Activated gamma-delta T cell treated with Interleukin-2 at 50 U/mL for 16 hours (primary cell): ENCODE data around the gene LBHD2.
A peak's percentile ranks its signal among the peaks of the same experiment; 100 is the strongest.
"Not testable (repeated sequence)": the region's sequence is repeated elsewhere in the genome, so short reads cannot be mapped to it uniquely, and the experiment has no call there.

Experiments used
- DNase-seq: peaks from one replicate; pipeline ENCODE4 v3.0.0-alpha.2; 2020

Gene LBHD2

DNA sequence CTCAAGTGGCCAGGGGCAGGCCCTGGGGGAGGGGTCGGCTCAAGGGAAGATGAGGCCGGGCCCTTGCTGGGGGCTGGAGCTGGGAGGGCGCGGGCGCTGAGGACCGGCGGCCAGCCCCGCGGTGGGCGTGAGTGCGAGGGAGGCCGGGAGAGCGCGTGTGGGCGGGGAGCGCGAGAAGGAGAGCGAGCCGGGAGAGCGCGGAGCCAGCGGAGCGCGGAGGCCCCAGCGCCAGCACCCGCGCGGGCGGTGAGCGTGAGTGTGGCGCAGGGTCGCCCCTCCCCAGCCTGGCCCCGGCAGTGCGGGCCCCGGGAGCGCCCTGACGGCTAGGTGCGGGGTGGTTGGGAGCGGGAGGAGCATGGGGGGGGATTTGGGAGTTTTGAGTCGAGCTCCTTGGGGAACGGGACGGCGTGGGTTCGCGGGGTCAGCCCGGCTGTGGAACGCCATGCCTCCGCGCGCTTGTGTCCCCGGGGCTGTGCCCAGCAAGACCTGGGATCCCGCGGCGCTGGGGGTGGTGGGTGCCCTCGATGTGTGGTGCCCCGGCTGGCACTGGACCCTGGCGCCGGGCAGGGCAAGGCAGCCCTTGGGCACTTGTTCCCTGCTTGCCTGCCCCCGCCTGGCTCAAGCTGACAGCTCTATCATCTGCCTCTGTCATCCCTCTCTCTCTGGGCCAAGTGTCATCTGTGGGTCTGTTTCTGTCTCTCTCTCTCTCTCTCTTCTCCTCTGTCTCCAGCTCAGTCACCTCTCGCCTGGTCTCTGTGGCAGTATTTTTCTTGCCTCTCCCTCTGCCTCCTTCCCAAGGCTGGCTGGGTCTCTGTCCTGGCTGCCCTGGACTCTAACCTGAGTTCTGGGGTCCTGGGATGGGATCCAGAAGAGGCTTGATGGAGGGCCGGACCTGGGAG, at the start of gene LBHD2:
Gene LBHD2 (plus strand): TSS at position 190 of the 899 bp plus-strand sequence. CDS start 1,803 bp downstream, outside the sequence.
- no peak for DNase-seq

DNA sequence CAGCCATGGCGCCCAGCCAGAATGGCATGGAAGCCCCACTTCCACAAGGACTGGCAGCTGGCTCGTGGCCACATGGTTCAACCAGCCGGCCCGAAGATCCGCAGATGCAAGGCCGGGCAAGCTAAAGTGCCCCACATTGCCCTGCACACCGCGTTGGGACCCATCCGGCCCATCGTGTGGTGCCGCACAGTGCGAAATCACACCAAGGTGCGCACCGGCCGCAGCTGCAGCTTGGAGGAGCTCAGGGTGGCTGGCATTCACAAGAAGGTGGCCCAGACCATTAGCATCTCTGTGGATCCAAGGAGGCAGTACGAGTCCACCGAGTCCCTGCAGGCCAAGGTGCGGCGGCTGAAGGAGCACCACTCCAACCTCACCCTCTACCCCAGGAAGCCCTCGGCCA, 42.5 kb upstream of the LBHD2 start:
- DNase-seq, result no peak

DNA sequence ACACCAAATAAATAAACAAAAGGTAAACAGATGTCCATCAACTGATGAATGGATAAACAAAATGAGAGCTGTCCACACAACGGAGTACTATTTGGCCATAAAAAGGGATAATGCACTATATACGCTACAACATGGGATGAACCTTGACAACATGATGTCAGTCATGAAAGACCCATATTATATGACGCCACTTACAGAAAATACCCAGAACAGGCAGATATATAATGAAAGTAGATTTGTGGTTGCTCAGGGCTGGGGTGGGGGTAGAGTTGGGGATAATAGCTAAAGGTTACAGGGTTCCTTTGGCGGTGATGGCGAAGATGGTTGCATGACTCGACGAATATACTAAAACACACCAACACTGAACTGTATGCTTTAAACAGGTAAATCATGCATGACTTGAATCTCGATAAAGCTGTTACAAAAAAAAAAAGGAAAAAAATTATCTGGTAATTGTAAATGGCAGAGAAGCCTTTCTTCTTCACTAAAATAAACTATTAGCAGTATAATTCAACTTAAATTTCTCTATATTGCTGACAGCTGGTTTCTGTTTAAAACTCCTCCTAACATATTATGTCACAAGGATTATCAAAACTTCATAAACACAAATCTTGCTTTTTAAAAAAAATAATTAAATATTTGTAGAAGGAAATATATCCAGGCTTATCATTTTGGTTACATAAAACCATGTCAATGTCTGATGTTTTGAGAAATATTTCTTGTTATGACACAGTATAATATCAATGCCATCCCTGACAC, 40.6 kb upstream of the LBHD2 start:
- no peak for DNase-seq

DNA sequence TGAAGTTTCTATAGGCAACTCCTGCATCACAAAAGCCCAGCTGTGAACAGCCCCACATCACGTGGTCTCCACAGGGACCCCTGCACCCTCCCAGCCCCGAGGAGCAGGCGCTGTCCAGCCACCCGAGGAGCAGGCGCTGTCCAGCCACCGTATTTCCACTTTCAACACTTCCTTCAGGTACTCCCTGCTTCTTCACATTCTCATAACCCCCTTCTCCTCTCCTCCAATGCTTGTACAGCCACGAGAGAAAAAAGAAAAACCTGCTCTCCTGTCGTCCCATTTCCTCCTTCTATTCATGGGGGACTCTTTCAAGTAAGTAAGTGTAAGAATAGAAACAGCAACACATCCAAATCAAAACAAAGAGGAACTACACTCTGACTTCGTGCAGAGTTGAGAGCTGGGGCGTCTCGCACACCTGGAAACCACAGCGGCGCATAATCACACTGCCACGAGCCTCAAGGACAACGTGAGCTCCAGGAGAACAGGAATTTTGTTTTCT, 38.6 kb upstream of the LBHD2 start:
- DNase-seq, result no peak

DNA sequence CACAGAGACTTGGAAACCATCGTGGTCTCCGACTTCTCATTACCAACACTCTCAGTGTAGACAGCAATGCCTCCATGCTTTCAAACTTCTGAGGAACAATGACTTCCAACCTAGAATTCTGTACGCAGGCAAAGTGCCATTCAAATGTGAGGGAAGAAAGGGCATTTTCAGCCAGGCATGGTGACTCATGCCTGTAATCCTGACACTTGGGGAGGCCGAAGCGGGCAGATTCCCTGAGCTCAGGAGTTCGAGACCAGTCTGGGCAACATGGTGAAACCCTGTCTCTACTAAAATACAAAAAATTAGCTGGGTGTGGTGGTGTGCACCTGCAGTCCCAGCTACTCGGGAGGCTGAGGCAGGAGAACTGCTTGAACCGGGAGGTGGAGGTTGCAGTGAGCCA, 36.6 kb upstream of the LBHD2 start:
- DNase-seq, result not testable (repeated sequence)

DNA sequence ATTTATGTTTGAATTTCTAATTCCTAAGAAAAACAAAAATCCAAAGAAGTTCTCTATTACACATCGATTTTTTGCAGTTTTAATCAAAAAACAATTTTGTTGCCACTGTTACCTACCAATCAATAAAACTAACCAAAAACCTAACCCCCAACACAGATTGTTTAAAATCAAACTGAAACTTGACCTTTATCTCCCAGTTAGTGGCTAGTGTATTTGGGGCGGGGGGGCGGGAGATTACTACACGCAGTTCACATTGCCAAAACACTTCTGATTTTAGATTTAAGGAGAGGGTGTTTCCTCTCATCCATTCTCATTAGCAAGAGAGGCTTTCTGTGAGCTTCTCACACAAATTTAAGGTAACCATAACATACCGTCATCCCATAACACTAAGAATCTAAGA, 33.1 kb upstream of the LBHD2 start:
- DNase-seq, result no peak

DNA sequence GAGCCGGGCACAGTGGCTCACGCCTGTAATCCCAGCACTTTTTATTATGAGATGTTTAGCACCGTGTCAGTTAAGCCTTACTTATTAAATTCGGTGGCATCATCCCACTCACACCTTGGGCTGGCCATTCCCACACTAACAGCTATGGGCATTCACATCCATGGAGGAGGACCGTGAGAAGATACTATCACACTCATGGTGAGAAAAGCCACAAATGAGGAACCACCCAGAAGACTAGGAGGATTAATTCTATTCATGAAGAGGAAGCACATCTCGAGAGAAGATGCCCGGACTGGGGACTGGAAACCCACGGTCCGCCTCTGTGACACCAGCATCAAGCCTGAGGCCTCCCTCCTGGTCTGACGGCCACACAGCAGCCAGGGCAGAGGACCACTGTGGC, 31.6 kb upstream of the LBHD2 start:
- DNase-seq, result no peak

DNA sequence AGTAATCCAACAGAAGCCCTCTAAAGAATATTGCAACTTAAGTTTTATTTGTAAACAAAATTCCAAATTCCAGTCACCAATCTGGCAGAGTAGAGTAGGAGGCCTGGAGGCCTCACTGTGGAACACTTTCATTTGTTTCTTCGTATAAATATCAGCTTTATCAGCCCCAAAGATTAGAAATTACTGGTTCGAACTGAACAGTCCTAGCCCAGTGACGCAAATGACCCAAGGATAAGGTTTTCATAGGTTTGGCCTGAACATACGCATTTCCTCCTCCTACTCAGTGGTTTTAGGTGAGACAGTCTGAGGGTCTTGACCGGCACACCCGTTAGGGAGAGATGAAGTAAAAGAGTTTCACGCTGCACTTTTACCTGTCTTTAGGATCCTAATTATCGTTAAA, 28.3 kb upstream of the LBHD2 start:
- no peak for DNase-seq

DNA sequence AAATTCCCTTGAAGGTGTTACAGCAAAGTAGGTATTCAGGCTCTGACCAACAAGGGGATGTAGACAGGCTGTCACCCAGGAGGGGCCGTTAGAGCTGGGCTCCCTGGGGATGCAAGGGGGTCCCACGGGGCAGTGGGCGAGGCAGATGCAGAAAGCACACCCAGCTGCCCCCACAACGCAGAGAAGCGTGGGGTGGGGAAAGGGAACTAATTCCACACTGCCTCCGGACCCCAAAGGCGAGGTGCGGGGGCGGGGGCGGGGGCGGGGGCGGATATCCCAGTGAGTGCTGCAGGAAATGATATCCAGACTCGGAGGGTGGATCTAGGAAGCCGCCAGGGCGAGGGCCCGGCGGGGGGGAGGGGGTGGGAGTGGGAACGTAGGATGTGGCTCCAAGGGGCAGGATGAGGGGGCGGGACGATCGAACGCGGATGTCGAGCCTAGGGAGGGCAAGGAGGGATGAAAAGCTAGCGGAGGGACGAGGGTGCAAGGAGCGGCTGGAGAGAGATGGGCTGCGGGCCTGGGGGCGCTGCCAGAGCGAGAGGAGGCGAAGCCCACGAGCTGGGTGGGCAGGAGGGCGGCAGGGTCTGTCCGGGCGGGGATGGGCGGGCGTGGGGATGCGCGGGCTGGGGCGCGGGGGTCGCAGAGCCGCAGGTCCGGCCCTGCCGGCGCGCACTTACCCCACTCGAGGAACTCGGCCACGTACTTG, 27.5 kb upstream of the LBHD2 start:
- no peak for DNase-seq

DNA sequence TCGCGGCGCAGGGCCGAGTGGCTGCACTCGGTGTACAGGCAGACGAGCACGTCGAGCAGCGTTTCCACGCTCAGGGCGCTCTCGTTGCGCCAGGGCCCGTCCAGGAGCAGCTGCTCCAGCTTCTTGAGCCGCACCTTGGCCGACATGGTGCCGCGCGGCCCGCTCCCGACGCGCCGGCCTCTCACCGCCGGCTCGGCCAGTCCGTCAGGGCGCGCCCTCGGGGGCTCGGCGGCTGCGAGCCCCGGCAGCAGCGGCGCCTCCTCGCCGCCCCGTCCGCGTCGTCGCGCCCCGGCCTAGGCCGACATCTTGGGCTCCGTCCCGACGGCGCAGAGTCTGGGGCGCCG, 27.0 kb upstream of the LBHD2 start:
- no peak for DNase-seq

DNA sequence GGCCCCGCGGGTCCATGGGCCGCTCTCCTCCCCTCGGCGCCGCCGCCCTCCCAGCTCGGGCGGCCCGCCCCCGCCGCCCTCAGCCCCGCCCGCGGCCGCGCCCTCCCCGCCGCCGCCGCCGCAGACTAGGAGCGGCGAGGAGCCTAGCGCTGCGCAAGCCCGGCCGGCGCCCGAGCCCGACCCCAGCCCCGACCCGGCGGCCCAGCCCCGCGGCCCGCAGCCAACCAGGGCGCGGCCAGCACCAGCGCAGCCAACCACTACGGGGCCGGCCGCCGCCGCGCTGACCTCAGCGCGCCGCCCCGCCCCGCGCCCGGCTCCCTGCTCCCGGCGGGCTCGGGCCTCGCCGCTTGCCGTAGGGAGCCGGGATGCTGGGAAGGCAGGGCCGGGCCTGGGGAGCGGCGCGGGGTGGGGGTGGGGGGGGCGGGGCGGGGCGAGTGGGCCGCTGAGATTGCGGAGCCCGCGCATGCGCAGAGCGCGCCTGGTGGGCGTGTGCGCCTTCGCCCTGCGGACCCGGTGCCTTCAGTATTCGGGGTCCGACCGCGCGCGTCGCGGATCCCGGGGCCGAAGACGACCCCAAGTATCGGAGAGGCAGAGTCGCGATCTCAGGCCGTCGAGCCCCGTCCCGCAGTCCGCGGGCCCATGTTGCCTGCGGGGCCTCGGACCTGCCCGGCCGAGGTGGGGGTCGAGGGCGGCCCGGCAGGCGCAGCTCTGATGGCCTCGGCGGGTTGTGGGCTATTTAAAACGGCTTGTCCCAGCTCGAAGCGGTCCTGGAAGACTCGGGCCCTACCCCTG, 26.4 kb upstream of the LBHD2 start, which contains the start of gene CDC42BPB:
Gene CDC42BPB (minus strand): TSS at position 178 of the 792 bp plus-strand sequence. CDS start 376 bp downstream, outside the sequence.
- peak; percentile 30 for DNase-seq

DNA sequence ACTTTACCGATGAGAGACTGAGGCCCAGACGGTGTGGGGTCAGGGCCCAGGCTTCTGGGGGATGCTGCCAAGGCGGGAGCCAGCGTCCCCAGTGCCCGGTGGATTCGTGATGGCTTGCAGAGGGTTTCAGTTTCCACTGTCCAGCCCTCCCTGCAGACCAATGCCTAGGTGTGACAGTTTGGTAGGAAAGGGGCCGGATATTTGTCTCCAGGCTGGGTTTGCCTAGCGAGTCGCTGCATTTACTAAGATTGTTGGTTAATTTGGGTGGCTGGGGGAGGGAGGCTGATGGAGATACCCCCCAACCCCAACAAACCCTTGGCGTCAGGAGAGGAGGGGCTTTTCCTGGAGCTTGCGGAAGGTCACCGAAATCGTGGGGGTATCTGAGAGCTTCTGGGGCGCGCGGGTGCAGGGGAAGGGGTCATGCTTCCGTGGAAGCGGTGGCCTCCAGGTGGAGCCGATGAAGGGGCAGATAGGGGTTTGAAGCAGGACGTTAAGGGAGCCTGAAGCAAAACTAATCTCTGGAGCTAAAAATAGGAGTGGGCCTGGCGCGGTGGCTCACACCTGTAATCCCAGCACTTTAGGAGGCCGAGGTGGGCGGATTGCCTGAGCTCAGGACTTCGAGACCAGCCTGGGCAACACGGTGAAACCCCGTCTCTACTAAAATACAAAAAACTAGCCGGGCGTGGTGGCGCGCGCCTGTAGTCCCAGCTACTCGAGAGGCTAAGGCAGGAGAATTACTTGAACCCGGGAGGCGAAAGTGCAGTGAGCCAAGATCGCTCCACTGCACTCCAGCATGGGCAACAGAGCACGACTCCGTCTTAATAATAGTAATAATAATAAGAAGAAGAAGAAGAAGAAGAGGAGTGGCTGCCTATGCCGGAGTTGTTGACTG, 25.6 kb upstream of the LBHD2 start:
- no peak for DNase-seq

DNA sequence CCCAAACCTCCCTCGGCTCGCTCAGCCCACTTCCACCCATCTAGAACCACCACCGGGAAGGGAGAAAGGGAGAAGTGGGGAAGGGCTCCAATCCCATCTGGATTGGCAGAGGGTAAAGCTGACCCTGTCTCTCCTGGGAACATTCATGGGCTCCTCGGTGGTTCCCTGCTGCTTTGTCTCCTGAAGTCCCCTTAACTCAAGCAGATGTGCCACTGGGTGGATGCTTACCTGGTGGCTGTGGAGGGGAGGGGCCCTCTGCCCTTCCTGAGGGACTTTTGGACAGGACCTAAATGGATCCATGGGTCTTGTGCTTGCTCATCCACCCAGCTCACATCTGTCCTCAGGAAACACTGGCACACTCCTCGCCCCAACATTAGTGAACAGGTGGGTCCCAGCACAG, 24.5 kb upstream of the LBHD2 start:
- DNase-seq, result no peak

DNA sequence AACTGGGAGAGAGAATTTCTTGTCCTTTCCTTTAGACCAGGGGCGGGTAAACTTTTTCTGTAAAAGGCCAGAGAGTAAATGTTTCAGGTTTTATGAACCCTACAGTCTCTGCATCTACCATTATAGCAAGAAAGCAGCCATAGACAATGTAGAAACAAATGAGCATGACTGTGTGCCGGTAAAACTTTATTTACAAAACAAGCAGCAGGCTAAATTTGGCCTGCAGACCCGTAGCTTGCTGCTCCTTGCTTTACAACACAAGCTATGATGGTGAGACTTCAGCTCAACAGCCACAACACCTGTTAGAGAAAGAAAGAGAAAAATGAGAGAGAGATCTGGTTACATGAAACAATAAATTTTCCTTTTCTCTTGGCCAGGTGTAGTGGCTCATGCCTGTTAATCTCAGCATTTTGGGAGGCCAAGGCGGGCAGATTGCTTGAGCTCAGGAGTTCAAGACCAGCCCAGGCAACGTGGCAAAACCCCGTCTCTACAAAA, 22.5 kb upstream of the LBHD2 start:
- no peak for DNase-seq

DNA sequence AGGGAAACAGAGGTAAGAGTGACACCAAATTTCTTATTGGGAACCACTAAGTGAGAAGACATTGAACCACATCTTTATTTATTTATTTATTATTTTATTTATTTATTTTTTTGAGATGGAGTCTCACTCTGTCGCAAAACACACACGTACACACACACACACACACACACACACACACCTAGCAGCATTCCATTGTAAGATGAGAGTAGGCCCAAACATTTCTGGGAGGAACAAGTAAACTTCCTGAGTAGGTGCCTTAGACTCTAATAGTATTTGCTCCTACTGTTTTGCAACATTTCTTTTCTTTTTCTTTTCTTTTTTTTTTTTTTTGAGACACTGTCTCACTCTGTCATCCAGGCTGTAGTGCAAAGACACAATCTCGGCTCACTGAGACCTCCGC, 19.6 kb upstream of the LBHD2 start:
- DNase-seq, result no peak

DNA sequence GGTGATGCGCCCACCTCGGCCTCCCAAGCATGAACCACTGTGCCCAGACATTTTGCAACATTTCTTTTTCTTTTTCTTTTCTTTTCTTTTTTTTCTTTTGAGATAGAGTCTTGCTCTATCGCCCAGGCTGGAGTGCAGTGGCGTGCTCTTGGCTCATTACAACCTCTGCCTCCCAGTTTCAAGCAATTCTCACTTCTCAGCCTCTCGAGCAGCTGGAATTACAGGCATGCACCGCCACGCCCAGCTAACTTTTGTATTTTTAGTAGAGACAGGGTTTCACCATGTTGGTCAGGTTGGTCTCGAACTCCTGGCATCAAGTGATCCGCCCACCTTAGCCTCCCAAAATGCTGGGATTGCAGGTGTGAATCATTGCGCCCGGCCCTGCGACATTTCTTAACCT, 19.0 kb upstream of the LBHD2 start:
- no peak for DNase-seq

DNA sequence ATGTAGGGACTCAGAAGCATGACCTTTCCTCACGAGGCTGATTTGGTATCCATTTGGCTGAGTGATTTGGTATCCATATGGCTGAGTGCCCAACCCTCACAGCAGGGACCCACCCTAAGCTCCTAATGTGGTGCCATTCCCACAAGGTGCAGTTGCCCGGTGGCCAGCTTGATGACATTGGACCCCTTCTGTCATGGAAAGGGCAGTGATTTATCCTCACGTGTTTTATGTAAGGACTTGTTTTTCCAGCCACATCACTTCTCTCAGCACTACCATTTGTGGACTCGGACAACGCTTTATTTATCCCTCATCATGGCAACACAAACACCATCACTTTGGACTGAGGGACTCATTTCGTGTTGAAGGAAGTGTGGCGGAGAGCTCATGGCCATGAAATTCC, 18.1 kb upstream of the LBHD2 start:
- no peak for DNase-seq

DNA sequence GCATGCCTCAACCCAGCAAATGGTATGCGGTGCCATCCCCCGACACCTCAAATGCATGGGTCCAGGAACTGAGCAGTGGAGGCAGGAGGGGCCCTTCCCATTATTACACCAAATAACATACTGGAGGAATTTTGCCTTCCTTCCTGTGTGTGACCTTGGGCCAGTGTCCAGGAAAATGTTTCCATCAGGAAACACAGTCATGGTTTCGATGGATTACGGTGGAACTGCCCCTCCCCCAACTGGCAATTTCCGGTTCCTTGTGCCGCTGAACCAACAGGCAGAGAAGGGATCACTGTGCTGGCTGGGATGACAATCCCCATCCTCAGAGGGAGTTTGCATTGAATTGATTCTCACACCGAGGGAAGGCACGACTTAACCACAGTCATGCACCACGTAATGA, 17.6 kb upstream of the LBHD2 start:
- DNase-seq, result no peak

DNA sequence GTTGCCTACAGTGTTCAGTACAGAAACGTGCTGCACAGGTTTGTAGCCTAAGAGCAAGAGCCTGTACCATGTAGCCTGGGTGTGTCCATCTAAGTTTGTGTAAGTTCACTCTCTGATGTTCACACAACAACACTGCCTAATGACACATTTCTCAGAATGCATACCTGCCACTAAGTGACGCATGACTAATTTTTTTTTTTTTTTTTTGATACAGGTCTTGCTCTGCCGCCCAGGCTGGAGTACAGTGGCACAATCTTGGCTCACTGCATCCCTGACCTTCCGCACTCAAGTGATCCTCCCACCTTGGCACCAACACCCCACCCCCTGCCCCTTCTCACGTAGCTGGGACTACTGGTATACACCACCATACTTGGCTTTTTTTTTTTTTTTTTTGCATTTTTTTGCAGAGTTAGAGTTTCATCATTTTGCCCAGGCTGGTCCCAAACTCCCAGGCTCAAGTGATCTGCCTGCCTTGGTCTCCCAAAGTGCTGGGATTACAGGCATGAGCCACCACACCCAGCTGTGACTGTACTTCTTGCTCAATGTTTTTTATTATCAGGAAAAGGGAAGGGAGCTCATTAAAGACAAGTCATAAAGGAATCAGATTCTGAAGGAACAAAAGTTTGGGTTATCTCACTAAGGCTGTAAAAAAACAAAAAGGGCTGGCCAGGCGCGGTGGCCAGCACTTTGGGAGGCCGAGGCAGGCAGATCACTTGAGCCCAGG, 16.6 kb upstream of the LBHD2 start:
- no peak for DNase-seq

DNA sequence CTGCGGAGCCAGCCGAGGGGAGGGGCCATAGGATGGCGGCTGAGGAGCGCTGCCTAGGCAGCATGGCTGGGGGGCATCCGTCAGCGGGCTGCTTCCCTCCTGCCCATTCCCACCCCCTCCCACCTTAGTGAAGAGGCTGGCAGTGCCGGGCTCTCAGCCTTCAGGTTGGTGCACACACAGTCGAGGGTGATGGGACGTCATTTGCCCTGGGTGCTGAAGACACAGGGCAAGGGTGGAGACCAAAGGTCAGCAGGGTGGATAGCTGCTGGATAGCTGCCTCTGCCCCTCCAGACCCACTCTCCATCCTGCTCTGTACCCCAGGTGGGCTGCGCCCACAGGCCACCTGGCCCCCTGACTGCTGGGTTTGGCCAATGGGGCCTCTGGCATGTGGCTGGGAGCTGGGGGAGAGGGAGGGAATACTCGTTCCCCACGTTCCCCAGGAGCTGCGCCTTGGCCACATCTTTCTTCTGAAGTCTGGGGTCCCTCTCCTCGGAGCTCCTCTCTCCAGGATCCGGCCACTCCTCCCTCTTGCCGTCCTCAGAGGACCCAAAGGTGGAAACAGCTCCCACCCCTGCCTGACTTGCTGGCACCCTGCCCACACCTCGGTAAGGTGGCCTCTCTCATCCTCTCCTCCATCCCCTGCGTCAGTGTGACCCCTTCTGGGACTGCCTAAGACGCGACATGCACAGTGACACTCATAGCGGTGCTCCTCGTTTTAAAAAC, 15.5 kb upstream of the LBHD2 start:
- no peak for DNase-seq
